ENCODE measurements around the gene ZFTA.
"Not testable (repeated sequence)": the region's sequence is repeated elsewhere in the genome, so short reads cannot be mapped to it uniquely, and the experiment has no call there.

Gene ZFTA

GRCh38 chr11:63768237-63769041 is at the start of gene ZFTA:
Gene ZFTA, minus strand, starts transcription at chr11:63768775. Its CDS starts 153 bp downstream, at chr11:63768622.
- DNase-seq = peak; percentile 80

GRCh38 chr11:63817758-63818498 is 49.4 kb upstream of the ZFTA start:
- DNase-seq = no peak

- no peak for DNase-seq
Measured at GRCh38 chr11:63816732-63817131, 48.2 kb upstream of the ZFTA start.

- DNase-seq = no peak
Measured at GRCh38 chr11:63816166-63816565, 47.6 kb upstream of the ZFTA start.

GRCh38 chr11:63814383-63814736 is 45.8 kb upstream of the ZFTA start:
- no peak for DNase-seq

- DNase-seq = peak; percentile 63
Measured at GRCh38 chr11:63813563-63814382, 45.2 kb upstream of the ZFTA start.

- DNase-seq = peak; percentile 86
Measured at GRCh38 chr11:63813035-63813562, 44.5 kb upstream of the ZFTA start, which contains the start of gene SPINDOC. Gene SPINDOC, plus strand, starts transcription at chr11:63813456. Its CDS starts 231 bp downstream, at chr11:63813687.

- DNase-seq = no peak
Measured at GRCh38 chr11:63811522-63811921, 42.9 kb upstream of the ZFTA start.

- not testable (repeated sequence) for DNase-seq
Measured at GRCh38 chr11:63810383-63810782, 41.8 kb upstream of the ZFTA start.

GRCh38 chr11:63805844-63806415 is 37.4 kb upstream of the ZFTA start:
- no peak for DNase-seq

- no peak for DNase-seq
Measured at GRCh38 chr11:63804259-63804658, 35.7 kb upstream of the ZFTA start.

GRCh38 chr11:63802637-63803414 is 34.3 kb upstream of the ZFTA start:
- no peak for DNase-seq

GRCh38 chr11:63800921-63801320 is 32.3 kb upstream of the ZFTA start:
- DNase-seq = no peak

GRCh38 chr11:63795066-63795465 is 26.5 kb upstream of the ZFTA start:
- no peak for DNase-seq

GRCh38 chr11:63793161-63793560 is 24.6 kb upstream of the ZFTA start:
- no peak for DNase-seq

- no peak for DNase-seq
Measured at GRCh38 chr11:63791495-63792167, 23.1 kb upstream of the ZFTA start.

GRCh38 chr11:63785823-63786222 is 17.2 kb upstream of the ZFTA start:
- DNase-seq = no peak

- DNase-seq = no peak
Measured at GRCh38 chr11:63783925-63784592, 15.5 kb upstream of the ZFTA start.

- DNase-seq = no peak
Measured at GRCh38 chr11:63782749-63783148, 14.2 kb upstream of the ZFTA start.

- DNase-seq = no peak
Measured at GRCh38 chr11:63779039-63779438, 10.5 kb upstream of the ZFTA start.

- DNase-seq = no peak
Measured at GRCh38 chr11:63775191-63775590, 6.6 kb upstream of the ZFTA start.

Measured in RPMI8226 (cell line).